Gastroesophageal sphincter (tissue), 4 donors: ENCODE measurements around the gene RGCC. TPM values are rescaled to one million over a fixed set of nuclear protein-coding genes. Genes with fewer than 3 reads are reported as not detected.

Experiments used
- total RNA-seq, 4 donors: library from RNA; depleted of rRNA; stranded (reverse); fragments of >200 nt; gene quantifications; one replicate each; pipeline ENCODE4 v1.1.0, GENCODE V29; 2016

Gene RGCC
- total RNA-seq, 4 donors from 2014 or later, result 40.5 to 97.6 (median 59.9) TPM

Other genes starting within 250 kb of the RGCC start
- 10 to 100 TPM in 2 of 4 donors, 1 to 10 TPM in 2; 7.3 to 14.4 (median 10.2) TPM for gene MTRF1, start 194.0 kb upstream of the RGCC start, total RNA-seq
- 10 to 100 TPM; 15.5 to 33.5 (median 17.1) TPM for gene NAA16, start 146.3 kb upstream of the RGCC start, total RNA-seq